ENCODE results near the gene PKDREJ. TPM values are rescaled to one million over a fixed set of nuclear protein-coding genes. Genes with fewer than 3 reads are reported as not detected.

PKDREJ gene
- total and polyA plus RNA-seq, 12 donors = 0.01 to 0.23 (median 0.10) TPM; not detected in 1

- no peaks in the 10 kb centered on the region for H3K27me3 ChIP-seq
- WGBS, 2 donors = 97 to 100% methylated on average over 3 of the region's 3 CpGs
- no peak for TF ChIP-seq CTCF (IDR thresholded peaks at IDR 0.05)
- no peak overlapping the region for H3K4me3 ChIP-seq
- peak overlapping the region in 1 of 10 donors; percentile 76 for H3K27ac ChIP-seq
- DNase-seq (no peak), ATAC-seq (no peak)
- H3K36me3 ChIP-seq = peaks cover 0 to 52% (median 20%) of the 10 kb centered on the region in 9 donors
- H3K9me3 ChIP-seq = peaks cover 0 to 12% (median 0%) of the 10 kb centered on the region in 11 donors
- intact Hi-C loops (cut with DNase I) = loop anchor here in 1 of 10 donors (5.0 kb wide), 1 partner anchor 35 kb away; no protein-coding TSS in a partner anchor
- peaks cover 20 to 57% (median 44%) of the 10 kb centered on the region in 9 donors for H3K4me1 ChIP-seq
These were observed 29.0 kb upstream of the PKDREJ start for GRCh38 chr22:46292173-46292572.

- Histone ChIP-seq H3K4me1 (peaks cover 14 to 53% (median 37%) of the 10 kb centered on the region in 9 donors), H3K27me3 (no peaks in the 10 kb centered on the region), H3K9me3 (peaks cover 0 to 12% (median 0%) of the 10 kb centered on the region in 11 donors), H3K4me3 (no peak overlapping the region), H3K36me3 (peaks cover 0 to 62% (median 20%) of the 10 kb centered on the region in 9 donors), H3K27ac (peak overlapping the region in 8 of 10 donors; percentile 9 to 89 (median 58))
- intact Hi-C loops (cut with DNase I) = loop anchor here in 1 of 10 donors (5.0 kb wide), 1 partner anchor 34 kb away; no protein-coding TSS in a partner anchor
- ATAC-seq (peak in 1 of 8 donors; percentile 3), DNase-seq (no peak)
- TF ChIP-seq CTCF (IDR thresholded peaks at IDR 0.05) = no peak
- 88 to 93% methylated on average over 21 to 23 of the region's 23 CpGs for WGBS, 2 donors
These were observed 28.0 kb upstream of the PKDREJ start for GRCh38 chr22:46290843-46291785.

GRCh38 chr22:46290121-46290842 is 27.1 kb upstream of the PKDREJ start:
- H3K4me1 ChIP-seq = peaks cover 10 to 44% (median 31%) of the 10 kb centered on the region in 9 donors
- DNase-seq = peak; percentile 49 to 66
- peaks cover 0 to 12% (median 0%) of the 10 kb centered on the region in 11 donors for H3K9me3 ChIP-seq
- no peak overlapping the region for H3K4me3 ChIP-seq
- no peaks in the 10 kb centered on the region for H3K27me3 ChIP-seq
- intact Hi-C loops (cut with DNase I) = loop anchor here in 1 of 10 donors (5.0 kb wide), 1 partner anchor 33 kb away; no protein-coding TSS in a partner anchor
- peaks cover 0 to 71% (median 29%) of the 10 kb centered on the region in 9 donors for H3K36me3 ChIP-seq
- peak; percentile 38 to 79 (median 60) for ATAC-seq
- TF ChIP-seq CTCF (IDR thresholded peaks at IDR 0.05) = no peak
- 81 to 82% methylated on average over 17 of the region's 17 CpGs for WGBS, 2 donors
- H3K27ac ChIP-seq = peak overlapping the region in 9 of 10 donors; percentile 19 to 89 (median 56)

All from heart right ventricle (tissue), 16 donors.